K562 (cell line): Measurements from ENCODE around the gene TNNT3. TPM values are rescaled to one million over a fixed set of nuclear protein-coding genes. Genes with fewer than 3 reads are reported as not detected.

ENCODE experiments used
- XRCC4 ChIP-seq: IDR thresholded peaks from one replicate; pipeline ENCODE4 v1.6.1; 2011; ENCODE audit not compliant: insufficient read depth, insufficient read length; ENCODE audit errors: extremely low read depth
- ZNF121 ChIP-seq: sonication (generic); formaldehyde crosslinking; conservative IDR thresholded peaks from 2 replicates; pipeline ENCODE4 v1.8.0; 2022; ENCODE audit warnings: missing genetic modification reagents
- ZNF146 ChIP-seq: IDR thresholded peaks from one replicate; pipeline ENCODE4 v1.6.1; 2018; ENCODE audit warnings: missing compliant biosample characterization; ENCODE audit not compliant: unreplicated experiment
- ZNF785 ChIP-seq: fragments of 250-450 bp; sonication (Bioruptor Pico); IDR thresholded peaks from 2 replicates; pipeline ENCODE4 v1.4.0; 2020; ENCODE audit warnings: mild to moderate bottlenecking
- polyA plus RNA-seq, 8 experiments: library from polyadenylated mRNA; depleted of rRNA in 4 of 8; stranded (reverse) in 5 of 8; unstranded in 3 of 8; fragments of >200 nt; fragmentation: Nextera tagmentation in 2 of 8; fragmentation: Illumina TruSeq in 1 of 8; extraction: Ambion mirVana in 2 of 8; extraction: Trizol in 1 of 8; gene quantifications; 2 replicates each; pipeline versions ENCODE4 v1.2.1 to v1.2.3, GENCODE V29; 2011 to 2014; ENCODE audit warnings: inconsistent platforms in 1 of 8, missing spikeins in 1 of 8
- total RNA-seq, 7 experiments: library from RNA; depleted of rRNA in 6 of 7; stranded (reverse); fragments of >200 nt in 6 of 7; fragmentation: Illumina TruSeq in 2 of 7; extraction: Trizol in 2 of 7; gene quantifications; 2 replicates each; pipeline versions ENCODE4 v1.2.1 to v1.2.3, GENCODE V29; 2011 to 2021; ENCODE audit warnings: low replicate concordance in 1 of 7
- TF ChIP-seq, protein P1 (sequence below): fragments of 250-450 bp; sonication (Bioruptor Pico); IDR thresholded peaks from 2 replicates; pipeline ENCODE4 v1.4.0; 2020
- TF ChIP-seq, protein P2 (sequence below), 2 experiments: fragments of 450-650 bp; IDR thresholded peaks; 2 replicates each; pipeline ENCODE4 v1.6.1; 2016; ENCODE audit warnings: mild to moderate bottlenecking in 2 of 2, borderline replicate concordance in 1 of 2, low read depth in 1 of 2, moderate library complexity in 1 of 2

Gene TNNT3
- total and polyA plus RNA-seq, 9 of the 15 experiments (the other 6 are each of a cell fraction or from before 2014, with no cell fraction given): 0.10 TPM; not detected in 8

DNA sequence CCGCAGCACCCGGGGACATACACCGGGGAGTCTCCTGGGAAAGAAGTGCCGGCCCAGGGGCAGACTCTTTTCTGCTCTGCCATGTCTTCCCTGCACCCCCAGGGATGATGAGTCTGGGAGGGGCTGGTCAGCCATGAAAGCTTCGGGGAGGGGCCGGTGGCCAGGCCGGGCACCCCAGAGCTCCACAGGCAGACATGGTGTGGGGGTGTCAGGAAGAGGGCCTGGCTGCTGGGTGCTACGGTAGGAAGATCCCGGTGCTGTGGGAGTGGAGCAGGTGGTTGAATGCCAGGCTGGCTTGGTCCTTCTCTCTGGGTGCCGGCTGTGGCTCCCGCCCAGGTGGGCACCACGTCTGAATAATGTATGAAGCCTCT lies 49.2 kb upstream of the TNNT3 start (continued):
- TF ChIP-seq, protein P1, sequence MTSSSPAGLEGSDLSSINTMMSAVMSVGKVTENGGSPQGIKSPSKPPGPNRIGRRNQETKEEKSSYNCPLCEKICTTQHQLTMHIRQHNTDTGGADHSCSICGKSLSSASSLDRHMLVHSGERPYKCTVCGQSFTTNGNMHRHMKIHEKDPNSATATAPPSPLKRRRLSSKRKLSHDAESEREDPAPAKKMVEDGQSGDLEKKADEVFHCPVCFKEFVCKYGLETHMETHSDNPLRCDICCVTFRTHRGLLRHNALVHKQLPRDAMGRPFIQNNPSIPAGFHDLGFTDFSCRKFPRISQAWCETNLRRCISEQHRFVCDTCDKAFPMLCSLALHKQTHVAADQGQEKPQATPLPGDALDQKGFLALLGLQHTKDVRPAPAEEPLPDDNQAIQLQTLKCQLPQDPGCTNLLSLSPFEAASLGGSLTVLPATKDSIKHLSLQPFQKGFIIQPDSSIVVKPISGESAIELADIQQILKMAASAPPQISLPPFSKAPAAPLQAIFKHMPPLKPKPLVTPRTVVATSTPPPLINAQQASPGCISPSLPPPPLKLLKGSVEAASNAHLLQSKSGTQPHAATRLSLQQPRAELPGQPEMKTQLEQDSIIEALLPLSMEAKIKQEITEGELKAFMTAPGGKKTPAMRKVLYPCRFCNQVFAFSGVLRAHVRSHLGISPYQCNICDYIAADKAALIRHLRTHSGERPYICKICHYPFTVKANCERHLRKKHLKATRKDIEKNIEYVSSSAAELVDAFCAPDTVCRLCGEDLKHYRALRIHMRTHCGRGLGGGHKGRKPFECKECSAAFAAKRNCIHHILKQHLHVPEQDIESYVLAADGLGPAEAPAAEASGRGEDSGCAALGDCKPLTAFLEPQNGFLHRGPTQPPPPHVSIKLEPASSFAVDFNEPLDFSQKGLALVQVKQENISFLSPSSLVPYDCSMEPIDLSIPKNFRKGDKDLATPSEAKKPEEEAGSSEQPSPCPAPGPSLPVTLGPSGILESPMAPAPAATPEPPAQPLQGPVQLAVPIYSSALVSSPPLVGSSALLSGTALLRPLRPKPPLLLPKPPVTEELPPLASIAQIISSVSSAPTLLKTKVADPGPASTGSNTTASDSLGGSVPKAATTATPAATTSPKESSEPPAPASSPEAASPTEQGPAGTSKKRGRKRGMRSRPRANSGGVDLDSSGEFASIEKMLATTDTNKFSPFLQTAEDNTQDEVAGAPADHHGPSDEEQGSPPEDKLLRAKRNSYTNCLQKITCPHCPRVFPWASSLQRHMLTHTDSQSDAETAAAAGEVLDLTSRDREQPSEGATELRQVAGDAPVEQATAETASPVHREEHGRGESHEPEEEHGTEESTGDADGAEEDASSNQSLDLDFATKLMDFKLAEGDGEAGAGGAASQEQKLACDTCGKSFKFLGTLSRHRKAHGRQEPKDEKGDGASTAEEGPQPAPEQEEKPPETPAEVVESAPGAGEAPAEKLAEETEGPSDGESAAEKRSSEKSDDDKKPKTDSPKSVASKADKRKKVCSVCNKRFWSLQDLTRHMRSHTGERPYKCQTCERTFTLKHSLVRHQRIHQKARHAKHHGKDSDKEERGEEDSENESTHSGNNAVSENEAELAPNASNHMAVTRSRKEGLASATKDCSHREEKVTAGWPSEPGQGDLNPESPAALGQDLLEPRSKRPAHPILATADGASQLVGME (CRISPR knock-in tag): no peak
- TF ChIP-seq, protein P2, sequence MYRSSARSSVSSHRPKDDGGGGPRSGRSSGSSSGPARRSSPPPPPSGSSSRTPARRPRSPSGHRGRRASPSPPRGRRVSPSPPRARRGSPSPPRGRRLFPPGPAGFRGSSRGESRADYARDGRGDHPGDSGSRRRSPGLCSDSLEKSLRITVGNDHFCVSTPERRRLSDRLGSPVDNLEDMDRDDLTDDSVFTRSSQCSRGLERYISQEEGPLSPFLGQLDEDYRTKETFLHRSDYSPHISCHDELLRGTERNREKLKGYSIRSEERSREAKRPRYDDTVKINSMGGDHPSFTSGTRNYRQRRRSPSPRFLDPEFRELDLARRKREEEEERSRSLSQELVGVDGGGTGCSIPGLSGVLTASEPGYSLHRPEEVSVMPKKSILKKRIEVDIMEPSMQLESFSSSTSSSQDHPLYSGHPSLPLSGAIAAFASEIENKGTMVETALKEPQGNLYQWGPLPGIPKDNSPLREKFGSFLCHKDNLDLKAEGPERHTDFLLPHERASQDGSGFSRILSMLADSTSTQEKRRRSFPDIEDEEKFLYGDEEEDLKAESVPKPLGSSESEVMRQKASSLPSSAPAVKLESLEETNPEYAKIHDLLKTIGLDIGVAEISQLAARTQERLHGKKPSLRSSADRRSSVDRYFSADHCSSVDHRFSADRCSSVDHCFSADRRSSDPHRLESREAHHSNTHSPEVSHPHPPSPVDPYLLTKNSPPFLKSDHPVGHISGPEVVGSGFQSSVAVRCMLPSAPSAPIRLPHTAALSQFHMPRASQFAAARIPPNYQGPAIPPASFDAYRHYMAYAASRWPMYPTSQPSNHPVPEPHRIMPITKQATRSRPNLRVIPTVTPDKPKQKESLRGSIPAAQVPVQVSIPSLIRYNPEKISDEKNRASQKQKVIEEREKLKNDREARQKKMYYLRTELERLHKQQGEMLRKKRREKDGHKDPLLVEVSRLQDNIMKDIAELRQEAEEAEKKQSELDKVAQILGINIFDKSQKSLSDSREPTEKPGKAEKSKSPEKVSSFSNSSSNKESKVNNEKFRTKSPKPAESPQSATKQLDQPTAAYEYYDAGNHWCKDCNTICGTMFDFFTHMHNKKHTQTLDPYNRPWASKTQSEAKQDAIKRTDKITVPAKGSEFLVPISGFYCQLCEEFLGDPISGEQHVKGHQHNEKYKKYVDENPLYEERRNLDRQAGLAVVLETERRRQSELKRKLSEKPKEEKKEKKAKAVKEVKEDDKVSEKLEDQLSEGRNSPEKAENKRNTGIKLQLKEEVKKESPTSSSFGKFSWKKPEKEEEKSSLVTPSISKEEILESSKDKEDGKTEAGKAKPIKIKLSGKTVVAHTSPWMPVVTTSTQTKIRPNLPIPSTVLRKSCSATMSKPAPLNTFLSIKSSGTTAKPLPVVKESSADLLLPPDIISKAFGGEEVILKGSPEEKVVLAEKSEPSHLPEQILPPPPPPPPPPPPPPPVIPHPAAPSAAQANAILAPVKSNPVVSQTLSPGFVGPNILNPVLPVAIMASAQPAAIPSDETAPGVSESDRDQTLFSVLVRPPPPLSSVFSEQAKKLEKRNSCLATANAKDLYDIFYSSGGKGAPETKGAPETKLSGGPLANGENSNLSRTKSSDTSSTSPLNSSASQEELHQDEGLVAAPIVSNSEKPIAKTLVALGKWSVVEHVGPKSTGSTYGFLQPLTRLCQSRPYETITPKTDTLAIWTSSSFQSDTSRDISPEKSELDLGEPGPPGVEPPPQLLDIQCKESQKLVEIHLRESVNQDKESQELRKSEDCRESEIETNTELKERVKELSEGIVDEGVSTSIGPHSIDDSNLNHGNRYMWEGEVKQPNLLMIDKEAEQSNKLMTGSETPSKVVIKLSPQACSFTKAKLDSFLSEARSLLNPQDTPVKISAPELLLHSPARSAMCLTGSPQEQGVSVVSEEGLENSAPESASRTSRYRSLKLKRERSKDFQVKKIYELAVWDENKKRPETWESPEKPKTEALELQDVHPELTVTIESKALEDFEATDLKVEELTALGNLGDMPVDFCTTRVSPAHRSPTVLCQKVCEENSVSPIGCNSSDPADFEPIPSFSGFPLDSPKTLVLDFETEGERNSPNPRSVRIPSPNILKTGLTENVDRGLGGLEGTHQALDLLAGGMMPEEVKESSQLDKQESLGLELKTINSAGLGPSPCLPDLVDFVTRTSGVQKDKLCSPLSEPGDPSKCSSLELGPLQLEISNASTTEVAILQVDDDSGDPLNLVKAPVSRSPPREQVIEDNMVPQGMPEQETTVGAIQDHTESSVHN (IDR thresholded peaks at IDR 0.05; ENCODE audit: borderline replicate concordance in 1 of 2, low read depth in 1 of 2): no peak
- TF ChIP-seq XRCC4: no peak
- TF ChIP-seq ZNF121 (CRISPR knock-in tag): no peak
- no peak for TF ChIP-seq ZNF146 (CRISPR knock-in tag)
- no peak for TF ChIP-seq ZNF785
